Kidney glomerular epithelial cell (primary cell): ENCODE results near the gene SLC9A7.
"Not testable (repeated sequence)": the region's sequence is repeated elsewhere in the genome, so short reads cannot be mapped to it uniquely, and the experiment has no call there.

ENCODE experiments used
- DNase-seq: peaks from one replicate; lab custom pipeline; 2025; lab: John Stamatoyannopoulos, UW

SLC9A7 gene

GRCh38 chrX:46758956-46759644 lies at the start of gene SLC9A7:
SLC9A7 (minus strand) TSS chrX:46759118; CDS start chrX:46759029, 89 bp downstream.
- DNase-seq: peak; percentile 31

GRCh38 chrX:46805270-46805669 lies 46.4 kb upstream of the SLC9A7 start:
- DNase-seq: no peak

GRCh38 chrX:46803140-46803539 lies 44.2 kb upstream of the SLC9A7 start:
- DNase-seq: no peak

GRCh38 chrX:46796574-46797191 lies 37.8 kb upstream of the SLC9A7 start:
- DNase-seq: peak; percentile 35

GRCh38 chrX:46793386-46794143 lies 34.6 kb upstream of the SLC9A7 start:
- DNase-seq: no peak

- no peak for DNase-seq
Observed at GRCh38 chrX:46792810-46793188, 33.9 kb upstream of the SLC9A7 start.

- DNase-seq: peak; percentile 64
Observed at GRCh38 chrX:46791927-46792809, 33.2 kb upstream of the SLC9A7 start.

GRCh38 chrX:46788902-46789301 lies 30.0 kb upstream of the SLC9A7 start:
- DNase-seq: no peak

GRCh38 chrX:46784437-46784836 lies 25.5 kb upstream of the SLC9A7 start:
- not testable (repeated sequence) for DNase-seq

GRCh38 chrX:46782034-46782433 lies 23.1 kb upstream of the SLC9A7 start:
- no peak for DNase-seq

- DNase-seq: peak; percentile 0
Observed at GRCh38 chrX:46777971-46778810, 19.3 kb upstream of the SLC9A7 start.

GRCh38 chrX:46770817-46771163 lies 11.9 kb upstream of the SLC9A7 start:
- peak; percentile 36 for DNase-seq

- DNase-seq: no peak
Observed at GRCh38 chrX:46770000-46770816, 11.3 kb upstream of the SLC9A7 start.

- no peak for DNase-seq
Observed at GRCh38 chrX:46762963-46763362, 4.0 kb upstream of the SLC9A7 start.

- no peak for DNase-seq
Observed at GRCh38 chrX:46759645-46759974, 692 bp upstream of the SLC9A7 start.

GRCh38 chrX:46758163-46758955 lies 559 bp downstream of the SLC9A7 start:
- no peak for DNase-seq

- no peak for DNase-seq
Observed at GRCh38 chrX:46757593-46757992, 1.3 kb downstream of the SLC9A7 start.

GRCh38 chrX:46757052-46757451 lies 1.9 kb downstream of the SLC9A7 start:
- DNase-seq: no peak

GRCh38 chrX:46755671-46756070 lies 3.2 kb downstream of the SLC9A7 start:
- DNase-seq: no peak

- DNase-seq: no peak
Observed at GRCh38 chrX:46754586-46755061, 4.3 kb downstream of the SLC9A7 start.
